Measurements from ENCODE around the gene VEZF1. TPM values are rescaled to one million over a fixed set of nuclear protein-coding genes. Genes with fewer than 3 reads are reported as not detected.

VEZF1 gene
- total RNA-seq, 2 donors from 2014 or later = 65.9 to 77.1 TPM

- Histone ChIP-seq H3K36me3 (no peaks in the 10 kb centered on the region), H3K27me3 (no peaks in the 10 kb centered on the region), H3K4me3 (no peak overlapping the region), H3K27ac (no peak overlapping the region), H3K4me1 (peaks cover 0 to 31% of the 10 kb centered on the region in 2 donors), H3K9me3 (no peaks in the 10 kb centered on the region)
- peak; percentile 42 for DNase-seq (ENCODE audit: low spot score)
- TF ChIP-seq CTCF (IDR thresholded peaks at IDR 0.05) = no peak
These were observed 30.8 kb downstream of the VEZF1 start for GRCh38 chr17:57957120-57957850.

- Histone ChIP-seq H3K4me3 (no peak overlapping the region), H3K27ac (peak overlapping the region in 1 of 2 donors; percentile 94), H3K4me1 (peaks cover 0 to 39% of the 10 kb centered on the region in 2 donors), H3K27me3 (no peaks in the 10 kb centered on the region), H3K36me3 (no peaks in the 10 kb centered on the region), H3K9me3 (no peaks in the 10 kb centered on the region)
- TF ChIP-seq CTCF (IDR thresholded peaks at IDR 0.05) = no peak
- no peak for DNase-seq (ENCODE audit: low spot score)
These were observed 31.5 kb downstream of the VEZF1 start for GRCh38 chr17:57956291-57957119.

- no peaks in the 10 kb centered on the region for H3K9me3 ChIP-seq
- no peaks in the 10 kb centered on the region for H3K36me3 ChIP-seq
- DNase-seq (ENCODE audit: low spot score) = no peak
- H3K4me3 ChIP-seq = peak within 1 kb of the TSS; percentile 65 to 93
- H3K27me3 ChIP-seq = no peaks in the 10 kb centered on the region
- H3K4me1 ChIP-seq = peaks cover 0 to 51% of the 10 kb centered on the region in 2 donors
- peak within 1 kb of the TSS; percentile 94 to 99 for H3K27ac ChIP-seq
- TF ChIP-seq CTCF (IDR thresholded peaks at IDR 0.05) = peak; percentile 47 to 50
These were observed 32.7 kb downstream of the VEZF1 start, which contains the start of gene CUEDC1 for GRCh38 chr17:57955183-57955931. Gene CUEDC1, minus strand, starts transcription at chr17:57955412. Its CDS starts 69,848 bp downstream, at chr17:57885564.

- Histone ChIP-seq H3K4me3 (peak overlapping the region; percentile 65 to 93), H3K36me3 (no peaks in the 10 kb centered on the region), H3K4me1 (peaks cover 0 to 58% of the 10 kb centered on the region in 2 donors), H3K27ac (peak overlapping the region; percentile 94 to 99), H3K9me3 (no peaks in the 10 kb centered on the region), H3K27me3 (no peaks in the 10 kb centered on the region)
- DNase-seq (ENCODE audit: low spot score) = peak; percentile 85
- no peak for TF ChIP-seq CTCF (IDR thresholded peaks at IDR 0.05)
These were observed 33.5 kb downstream of the VEZF1 start for GRCh38 chr17:57954397-57955182.

All from right atrium auricular region (tissue), 2 donors.